NCI-H2196 treated with DMSO at 0.1 percent for 48 hours (cell line): ENCODE measurements around the gene CEP95.

ENCODE experiments used
- DNase-seq: peaks from one replicate; lab custom pipeline; 2025; ENCODE audit not compliant: unreplicated experiment; lab: John Stamatoyannopoulos, UW

The CEP95 gene

DNA sequence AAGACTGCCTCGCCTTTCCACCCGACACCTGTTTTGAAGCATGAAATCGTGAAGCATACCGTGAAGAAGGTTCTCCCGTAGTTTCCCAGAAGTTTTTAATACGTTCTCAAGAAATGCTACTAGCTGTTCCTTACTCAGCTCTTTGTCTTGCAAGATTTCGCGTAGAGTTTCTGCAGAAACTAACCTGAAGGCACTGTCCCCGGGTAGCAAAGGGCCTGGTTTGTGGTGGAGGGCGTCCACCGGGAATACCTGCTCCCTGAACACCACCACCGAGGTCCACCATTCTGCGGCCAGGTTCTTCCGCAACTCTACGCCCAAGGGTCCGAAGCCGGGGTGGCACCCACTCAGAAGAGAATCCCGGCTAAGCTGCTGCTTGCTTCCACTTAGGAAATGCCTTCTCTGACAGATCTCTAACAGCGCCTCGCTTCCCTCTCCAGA lies 10.4 kb upstream of the CEP95 start:
- DNase-seq = no peak

DNA sequence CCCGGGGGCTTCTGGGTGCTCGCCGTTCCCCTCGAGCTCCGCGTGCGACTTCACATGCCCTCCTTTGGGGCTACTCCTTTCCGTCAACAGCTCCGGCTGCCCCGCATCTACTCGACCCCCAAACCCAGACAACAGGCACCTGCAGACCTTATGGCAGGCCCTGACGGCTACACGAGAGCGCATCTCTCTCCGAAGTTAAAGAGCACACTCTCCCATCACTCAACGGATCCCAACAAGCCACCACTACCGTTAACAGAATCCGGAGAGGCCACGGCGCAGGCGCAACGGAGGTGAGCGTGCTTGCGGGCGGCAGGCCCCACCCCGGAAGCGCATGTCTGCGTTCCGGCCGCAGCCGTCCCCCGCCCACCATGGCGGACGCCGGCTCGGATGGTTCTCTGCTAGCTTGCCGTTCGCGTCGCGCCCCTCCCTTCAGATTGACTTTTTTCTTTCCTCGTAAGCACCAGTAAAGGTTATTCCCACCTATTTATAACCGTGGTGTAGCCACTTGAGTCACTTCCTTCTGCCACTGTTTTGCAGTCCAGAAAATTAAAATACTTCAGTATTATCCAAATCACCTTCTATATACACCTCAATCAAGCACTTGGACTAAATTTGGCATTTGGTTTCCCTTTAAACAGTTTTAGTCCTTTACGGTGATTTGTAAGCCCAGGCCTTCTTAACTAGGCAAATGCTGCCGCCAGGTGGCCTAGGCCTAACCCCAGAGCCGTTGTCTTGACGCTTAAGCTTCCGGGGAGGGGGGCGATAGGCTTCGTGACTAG lies 9.8 kb upstream of the CEP95 start, which contains the start of gene POLG2:
POLG2 (minus strand) TSS at position 269 of the 779 bp plus-strand sequence; CDS start at position 183, 86 bp downstream.
- DNase-seq = peak; percentile 66

DNA sequence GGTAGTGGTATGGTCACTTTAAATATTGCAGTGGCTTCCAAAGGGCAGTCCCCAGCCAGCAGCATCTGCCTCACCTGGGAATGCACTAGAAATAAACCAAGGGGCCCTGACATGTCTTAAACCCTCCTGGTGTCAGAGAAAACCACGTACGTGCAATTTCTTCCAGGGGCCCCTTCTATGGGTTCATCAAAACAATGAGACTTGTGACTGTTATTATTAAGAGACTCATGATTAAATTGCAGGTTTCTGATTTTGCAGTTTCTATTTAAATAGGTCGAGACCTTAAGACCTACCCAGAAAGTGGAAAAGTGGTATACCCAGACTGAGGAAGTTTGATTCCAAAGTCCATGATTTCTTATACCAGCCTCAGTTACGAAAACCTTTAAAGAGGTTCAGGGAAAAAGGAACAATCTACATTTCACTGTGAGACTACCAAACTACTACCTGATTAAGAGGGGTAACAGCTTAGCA lies 9.2 kb upstream of the CEP95 start:
- DNase-seq = no peak

DNA sequence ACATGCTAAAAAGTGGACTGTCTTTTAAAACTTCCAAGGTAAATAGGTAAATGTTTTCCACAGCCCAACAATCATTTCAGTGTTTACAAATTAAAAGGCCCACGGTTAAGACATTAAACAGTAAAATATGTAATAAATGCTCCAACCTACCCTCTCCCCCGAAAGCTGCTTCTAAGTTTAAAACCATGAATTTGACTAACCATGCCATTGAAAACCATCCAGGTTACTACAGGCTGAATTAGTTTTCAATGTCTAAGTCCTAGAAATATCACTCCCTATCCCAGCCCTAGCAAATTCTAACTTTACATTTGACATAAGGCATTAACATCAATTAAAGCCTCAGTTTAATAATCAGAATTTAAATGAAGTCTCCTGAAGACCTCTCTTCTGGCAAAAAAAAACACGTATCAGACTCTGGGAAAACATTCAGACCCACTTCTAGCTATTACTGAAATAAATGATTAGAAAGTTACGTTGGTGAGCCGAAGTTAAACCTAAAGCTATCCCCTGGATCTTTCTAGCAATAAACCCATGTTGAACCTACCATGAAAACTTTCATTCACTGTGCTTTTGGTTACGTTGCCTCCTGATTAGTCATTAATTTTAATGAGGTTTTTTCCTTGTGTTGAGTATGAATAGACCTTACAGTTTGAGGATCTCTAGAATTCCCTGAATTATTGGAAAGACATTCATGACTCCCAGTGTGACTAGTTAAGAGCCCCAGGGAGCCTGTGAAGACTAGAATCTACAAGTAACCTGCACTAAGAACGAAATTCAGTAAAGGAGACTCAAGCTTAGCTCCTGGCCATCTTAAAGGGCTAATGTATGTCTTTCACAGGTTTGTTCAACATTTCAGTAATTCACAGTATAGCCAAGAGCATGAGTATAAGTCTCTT lies 8.2 kb upstream of the CEP95 start:
- DNase-seq = no peak

DNA sequence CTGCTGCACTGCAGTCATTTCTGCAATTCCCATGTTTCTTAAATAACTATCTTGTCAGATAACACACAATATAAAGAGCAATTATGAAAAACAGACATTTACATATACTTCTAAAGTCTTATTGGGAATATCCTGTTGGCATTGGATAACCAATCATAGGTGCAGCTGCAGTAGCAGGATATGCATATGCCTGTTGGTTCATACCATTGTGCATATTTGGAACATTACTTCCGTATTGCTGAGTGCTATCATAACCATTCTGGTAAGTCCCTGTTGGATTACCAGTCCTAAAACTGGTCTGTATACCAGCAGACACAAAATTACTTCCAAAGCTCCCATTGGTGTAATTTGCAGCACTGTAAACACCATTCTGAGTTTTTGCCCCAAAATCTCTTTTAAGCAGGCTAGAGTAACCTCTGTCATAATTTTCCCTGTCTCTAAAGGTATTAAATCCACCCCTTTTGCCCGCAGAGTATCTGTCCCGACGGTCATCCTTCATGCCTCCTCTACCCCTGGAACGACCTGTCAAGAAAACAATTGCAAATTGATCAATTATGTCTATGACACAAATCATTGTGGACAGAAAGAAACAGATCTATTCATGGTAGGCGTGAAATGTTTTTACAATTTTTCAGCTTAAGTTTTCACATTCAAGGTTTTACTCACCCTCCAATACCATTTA lies 6.8 kb upstream of the CEP95 start:
- DNase-seq = no peak

DNA sequence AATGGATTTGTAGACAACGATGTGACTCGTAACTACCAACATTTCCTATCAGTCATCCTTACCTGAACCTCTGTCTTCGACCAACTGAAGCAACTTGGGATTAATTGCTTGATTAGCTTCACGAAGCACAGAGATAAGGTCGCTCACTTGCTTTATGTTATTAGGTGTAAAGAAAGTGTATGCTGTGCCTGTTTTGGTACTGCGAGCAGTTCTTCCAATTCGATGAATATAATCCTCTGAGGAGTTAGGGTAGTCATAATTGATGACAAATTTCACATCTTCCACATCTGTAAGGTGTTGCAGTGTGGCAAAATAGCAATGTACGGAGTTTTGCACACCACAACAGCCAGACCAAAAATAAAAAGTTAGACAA lies 6.3 kb upstream of the CEP95 start:
- DNase-seq = no peak

DNA sequence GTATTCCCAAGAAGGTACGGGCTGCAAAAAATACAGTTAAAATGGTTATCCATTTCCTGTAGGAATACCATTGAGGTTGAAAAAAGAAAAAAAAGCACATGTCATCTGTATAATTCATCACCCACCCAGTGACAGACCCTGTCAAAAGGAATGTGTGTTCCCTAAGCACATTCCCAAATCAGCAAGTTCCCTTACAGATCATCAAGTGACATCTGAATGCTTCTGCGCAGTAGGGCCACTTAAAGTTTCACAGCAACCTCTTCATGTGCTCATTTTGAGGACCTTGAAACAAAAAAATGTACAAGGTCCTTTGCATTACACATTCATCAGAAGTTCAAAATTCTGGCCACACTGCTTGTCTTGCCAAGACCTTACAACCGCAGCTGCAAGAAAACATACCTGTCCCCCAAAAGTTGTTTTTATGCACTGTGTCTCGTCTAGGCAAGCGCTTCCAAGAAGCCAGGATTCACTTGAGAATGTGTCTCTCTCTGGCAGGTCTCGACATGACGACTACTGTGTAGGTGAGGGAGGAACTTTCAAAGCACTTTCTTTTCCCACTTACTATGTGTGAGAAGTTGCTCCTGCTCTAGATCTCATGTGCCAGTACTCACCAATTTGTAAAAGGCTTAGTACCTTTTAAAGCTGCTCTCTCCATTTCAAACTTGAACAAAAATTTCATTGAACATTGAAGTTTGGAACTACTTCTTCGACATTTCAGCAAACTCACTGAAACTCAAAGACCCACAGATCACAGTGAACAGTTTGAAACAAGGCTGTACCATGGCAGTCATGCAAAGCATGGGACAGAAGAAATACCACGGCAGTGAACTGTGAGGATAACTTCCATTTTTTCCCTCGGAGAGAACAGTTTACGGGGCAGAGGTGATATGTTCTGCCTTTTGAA lies 5.7 kb upstream of the CEP95 start:
- no peak for DNase-seq

DNA sequence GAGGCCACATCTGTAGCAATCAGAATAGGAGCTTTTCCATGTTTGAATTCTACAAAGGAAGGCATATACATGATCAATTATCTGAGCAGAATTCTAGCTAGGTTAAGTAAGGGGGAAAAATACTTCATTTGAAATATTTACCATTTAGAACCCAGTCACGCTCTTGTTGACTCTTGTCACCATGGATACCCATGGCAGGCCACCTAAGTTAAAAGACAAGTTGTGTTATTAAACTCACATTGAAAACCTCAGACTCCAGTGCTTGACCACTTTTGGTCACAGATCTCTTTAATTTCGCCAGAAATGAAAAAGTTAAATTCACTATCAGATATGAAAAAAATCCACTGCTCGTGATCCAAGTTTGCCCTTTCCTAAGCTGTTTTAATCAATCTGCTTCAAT lies 4.8 kb upstream of the CEP95 start:
- no peak for DNase-seq

DNA sequence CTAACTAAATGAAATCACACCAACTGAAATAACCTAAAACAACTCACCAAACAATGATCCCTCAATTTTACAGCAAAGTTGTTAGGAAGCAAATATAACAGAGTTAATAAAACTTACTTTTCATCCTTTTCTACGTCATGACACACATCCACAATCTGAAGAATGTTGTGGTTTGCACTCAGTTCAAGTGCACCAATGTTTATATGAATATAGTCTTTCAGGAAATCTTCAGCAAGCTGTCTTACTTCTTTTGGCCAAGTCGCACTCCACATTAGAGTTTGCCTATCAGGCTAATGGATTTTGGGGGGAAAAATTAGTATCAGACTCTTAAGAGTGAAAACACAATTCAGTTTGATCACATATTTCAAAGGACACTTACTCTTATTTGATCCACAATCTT lies 4.0 kb upstream of the CEP95 start:
- no peak for DNase-seq

DNA sequence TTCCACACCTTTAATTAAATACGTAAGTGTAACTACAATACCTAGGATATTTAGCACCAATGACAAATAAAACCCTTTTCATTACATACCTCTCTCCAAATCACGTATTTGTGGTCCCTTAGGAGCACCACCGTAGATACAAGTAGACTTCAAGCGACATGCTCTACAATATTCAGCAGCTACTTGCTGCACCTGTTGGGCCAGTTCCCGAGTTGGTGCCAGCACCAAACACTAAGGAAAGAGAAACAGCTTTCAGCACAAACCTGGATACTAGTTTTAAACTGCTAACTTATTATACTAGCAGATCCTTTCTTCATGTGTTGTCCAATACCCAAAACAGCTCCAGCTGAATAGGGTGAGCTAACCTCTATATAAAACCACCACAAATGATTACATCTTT lies 3.4 kb upstream of the CEP95 start:
- no peak for DNase-seq

DNA sequence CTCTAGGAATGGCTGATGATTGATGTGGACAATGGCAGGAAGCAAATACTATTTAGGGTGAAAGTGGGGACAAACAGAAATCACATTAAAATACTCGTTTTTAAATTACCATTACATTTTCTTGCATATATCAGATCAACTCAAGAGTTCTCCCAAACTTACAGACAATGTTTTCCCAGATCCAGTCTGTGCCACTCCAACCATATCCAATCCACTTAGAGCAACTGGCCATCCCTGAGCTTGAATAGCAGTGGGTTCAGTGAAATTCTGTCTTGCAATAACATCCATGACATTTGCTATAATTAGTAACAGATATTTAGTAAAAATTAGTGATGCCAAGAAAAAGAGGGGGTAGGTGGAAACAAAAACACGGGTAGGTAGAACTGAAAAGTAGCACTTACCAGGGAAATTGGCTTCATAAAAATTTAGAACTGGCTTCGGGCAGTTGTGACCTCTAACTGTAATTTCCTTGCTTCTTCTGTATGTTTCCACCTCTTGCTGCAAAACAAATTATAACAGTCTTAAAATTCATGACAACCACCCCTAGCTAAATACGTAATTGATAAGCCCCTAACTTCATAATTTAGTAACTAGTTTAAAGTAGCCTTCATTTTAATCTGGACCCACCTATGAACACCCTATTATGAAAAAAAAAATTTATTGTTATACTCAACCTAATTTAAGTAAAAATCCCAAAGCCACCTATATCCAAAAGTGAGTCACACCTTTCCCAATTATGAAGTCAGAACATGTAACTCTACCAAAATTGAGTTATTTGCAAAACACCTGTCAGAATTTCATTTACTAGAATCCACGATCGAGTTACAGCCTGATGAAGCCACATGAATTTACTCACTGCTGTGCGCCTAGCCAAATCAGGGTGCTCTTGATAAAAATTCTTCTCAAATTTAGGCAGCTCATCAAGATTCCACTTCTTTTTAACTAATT lies 2.7 kb upstream of the CEP95 start:
- no peak for DNase-seq

DNA sequence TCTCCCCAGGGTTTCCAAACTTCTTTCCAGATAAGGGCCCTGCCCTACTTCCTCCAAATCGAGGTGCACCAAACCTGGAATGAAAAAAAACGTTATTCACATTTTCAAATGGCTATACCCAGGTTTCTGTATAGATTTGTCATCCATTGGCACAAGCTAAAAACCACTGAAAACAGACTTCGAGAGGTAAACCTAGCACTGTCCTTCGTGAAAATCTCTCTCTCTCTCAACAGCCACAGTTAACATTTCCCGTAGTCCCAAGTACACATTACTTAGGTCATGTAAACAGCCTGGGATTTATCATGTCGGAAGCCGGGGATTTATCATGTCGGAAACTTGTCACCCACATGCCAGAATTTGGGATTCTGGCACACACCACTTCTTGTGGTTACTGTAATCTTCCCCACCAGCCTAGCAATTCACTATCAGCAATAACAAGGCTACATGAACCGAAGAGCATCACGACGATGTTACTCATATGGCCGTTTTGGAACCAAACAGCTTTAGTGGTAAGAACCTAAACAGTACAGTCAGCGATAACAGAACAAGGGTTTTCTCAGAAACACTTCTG lies 1.9 kb upstream of the CEP95 start:
- DNase-seq = no peak

DNA sequence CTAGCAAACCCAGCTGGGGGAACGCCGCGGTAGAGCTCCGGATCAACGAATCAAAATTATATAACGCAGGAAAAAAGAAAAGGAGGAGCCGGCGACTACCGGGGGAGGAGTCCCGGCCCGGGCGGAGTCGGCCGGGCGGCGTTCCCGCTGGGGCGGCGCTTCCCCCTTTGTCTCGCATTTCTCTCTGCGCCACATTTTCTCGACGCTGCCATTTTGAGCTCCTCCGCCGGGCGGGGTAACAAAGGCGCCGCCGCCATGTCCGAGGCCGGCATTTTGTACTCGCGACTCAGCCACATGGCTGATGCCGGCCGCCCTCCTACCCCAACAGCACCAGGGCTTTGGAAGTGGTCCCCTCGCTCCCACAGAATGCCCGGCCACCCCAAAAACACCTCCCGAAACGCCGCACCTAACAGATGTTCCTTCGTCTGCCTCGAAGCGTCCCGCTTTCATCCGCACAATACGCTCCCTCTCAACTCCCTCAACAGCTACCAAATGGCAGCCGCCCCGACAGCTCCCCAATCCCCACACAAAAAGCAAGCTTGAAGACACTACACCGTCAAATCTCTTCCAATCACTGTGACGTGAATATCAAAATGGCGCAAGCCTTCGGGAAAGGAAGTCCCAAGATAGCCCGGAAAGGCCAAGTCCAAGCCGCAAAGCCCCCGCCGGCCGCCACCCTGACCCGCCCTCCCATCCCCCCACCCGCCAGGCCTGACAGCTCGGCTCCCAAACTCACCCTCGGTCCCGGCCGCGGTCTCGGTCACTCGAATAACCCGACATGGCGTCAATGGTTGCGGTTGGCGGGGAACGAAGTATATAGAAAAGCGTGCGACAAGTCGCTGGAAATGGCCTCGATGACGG lies 1.2 kb upstream of the CEP95 start:
- DNase-seq = peak; percentile 79

DNA sequence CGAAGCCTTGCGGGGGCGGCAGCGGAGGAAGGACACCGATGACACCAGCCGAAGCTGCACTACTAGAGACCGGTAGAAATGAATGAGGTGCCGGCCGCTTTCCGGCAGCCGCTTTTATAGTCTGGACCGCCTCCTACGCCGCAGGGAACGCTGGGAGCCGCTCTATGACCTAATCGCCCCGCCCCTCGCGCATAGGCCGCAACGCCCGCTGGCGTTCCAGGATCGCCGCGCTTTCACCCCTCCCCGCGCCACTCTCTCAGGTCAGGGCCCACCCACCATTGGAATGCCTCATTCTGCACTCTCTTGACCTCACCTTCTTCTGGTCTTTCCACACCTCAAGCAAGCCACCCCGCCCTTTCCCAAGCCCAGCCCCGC lies 589 bp upstream of the CEP95 start, which contains the start of gene DDX5:
DDX5 (minus strand) TSS at position 89 of the 375 bp plus-strand sequence. CDS start 170 bp downstream, outside the sequence.
- peak; percentile 98 for DNase-seq

DNA sequence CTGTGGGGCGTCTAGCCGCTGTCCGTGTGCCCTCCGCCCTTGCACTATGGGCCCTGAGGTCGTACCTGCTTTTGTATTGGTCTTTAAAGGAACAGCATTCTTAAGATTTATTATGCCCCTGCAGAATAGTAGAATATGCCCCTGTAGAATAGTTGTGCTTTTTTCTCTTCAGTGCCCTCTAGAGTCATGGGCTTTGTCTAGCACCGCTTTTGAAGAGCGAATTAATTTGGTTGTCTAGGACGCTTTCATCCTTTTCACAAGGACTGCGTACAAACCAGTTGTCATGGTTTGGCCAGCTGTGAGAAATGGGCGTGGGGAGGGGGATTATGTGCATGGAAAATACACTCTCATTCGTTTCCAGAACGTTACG lies 621 bp downstream of the CEP95 start:
- peak; percentile 48 for DNase-seq

DNA sequence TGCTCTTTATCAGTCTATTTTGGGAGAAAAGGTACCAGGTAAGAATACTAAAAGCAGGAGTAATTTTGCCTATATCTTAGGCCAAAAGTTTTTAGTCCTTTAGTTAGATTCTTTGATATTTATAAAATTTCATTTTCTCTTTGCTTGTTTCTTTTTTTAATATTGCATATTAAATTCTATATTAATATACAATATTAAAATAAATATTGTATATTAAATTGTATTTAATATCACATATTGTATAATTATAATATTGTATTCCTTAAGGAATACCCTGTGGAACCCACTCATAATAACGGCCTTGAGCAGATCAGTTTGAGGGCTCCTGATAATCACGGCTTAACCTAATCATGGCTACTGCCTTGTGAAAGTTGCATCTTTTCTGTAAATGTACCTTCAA lies 1.9 kb downstream of the CEP95 start:
- no peak for DNase-seq

DNA sequence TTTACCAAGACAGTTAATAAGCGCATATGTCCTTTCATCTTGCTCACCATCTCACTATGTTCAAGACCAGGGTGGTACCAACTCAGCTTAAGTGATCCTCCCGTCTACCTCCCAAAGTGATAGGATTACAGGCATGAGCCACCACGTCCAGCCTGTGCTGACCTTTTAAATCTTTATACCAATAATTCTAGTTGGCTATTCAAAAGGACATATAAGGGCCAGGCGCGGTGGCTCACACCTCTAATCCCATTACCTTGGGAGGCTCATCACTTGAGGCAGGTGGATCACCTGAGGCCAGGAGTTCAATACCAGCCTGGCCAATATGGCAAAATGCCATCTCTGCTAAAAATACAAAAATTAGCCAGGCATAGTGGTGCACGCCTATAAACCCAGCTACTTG lies 2.4 kb downstream of the CEP95 start:
- no peak for DNase-seq

DNA sequence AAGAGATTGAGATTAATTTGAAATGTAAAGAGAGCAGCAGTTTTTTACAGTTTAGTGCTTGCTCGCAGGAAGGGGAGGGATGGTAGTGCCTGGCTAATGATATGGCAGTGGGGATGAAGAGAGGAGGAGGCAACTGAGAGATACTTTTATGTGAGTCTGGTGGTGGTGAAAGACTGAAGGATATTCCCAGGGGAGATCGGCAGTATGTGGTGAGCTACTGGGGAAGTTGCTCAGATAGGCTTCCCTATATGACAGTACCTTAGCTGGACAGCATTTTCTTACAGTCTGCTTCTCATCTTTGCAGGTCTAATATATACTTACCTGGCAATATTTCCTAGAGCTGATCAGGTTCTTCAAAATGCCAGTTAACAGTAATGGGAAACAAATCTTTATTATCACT lies 8.6 kb downstream of the CEP95 start:
- no peak for DNase-seq
